ENCODE results near the gene KRTAP5-5. TPM values are rescaled to one million over a fixed set of nuclear protein-coding genes. Genes with fewer than 3 reads are reported as not detected.

Gene KRTAP5-5
- total and polyA plus RNA-seq, 10 of the 15 experiments (the other 5 are each of a cell fraction or from before 2014, with no cell fraction given): not detected

- no peak for TF ChIP-seq NFYB (IDR thresholded peaks at IDR 0.05; ENCODE audit: insufficient read depth, low read depth, low read length)
- TF ChIP-seq MTA2 (IDR thresholded peaks at IDR 0.05; ENCODE audit: low read depth): no peak
- no peak for TF ChIP-seq SMC3 (IDR thresholded peaks at IDR 0.05; ENCODE audit: borderline replicate concordance, low read length)
- no peak for TF ChIP-seq STAT1 (conservative IDR thresholded peaks at IDR 0.05)
- no peak for TF ChIP-seq CHD4 (IDR thresholded peaks at IDR 0.05)
- no peak for TF ChIP-seq RCOR1 (conservative IDR thresholded peaks at IDR 0.05; ENCODE audit: low read depth, low read length)
- TF ChIP-seq CEBPZ (IDR thresholded peaks at IDR 0.05; ENCODE audit: low read depth, low read length): no peak
- no peak for TF ChIP-seq E2F8 (IDR thresholded peaks at IDR 0.05; ENCODE audit: low read depth, partially characterized antibody)
- TF ChIP-seq ZNF687 (IDR thresholded peaks at IDR 0.05): no peak
Observed at GRCh38 chr11:1603629-1604028, 25.9 kb upstream of the KRTAP5-5 start (continued).
